Measurements from ENCODE around the gene MYO18A.

- TF ChIP-seq CTCF (IDR thresholded peaks at IDR 0.05) (no peak), POLR2A (IDR thresholded peaks at IDR 0.05; ENCODE audit: low read depth) (no peak), EP300 (IDR thresholded peaks at IDR 0.05) (no peak), POLR2AphosphoS5 (IDR thresholded peaks at IDR 0.05) (no peak)
Observed at GRCh38 chr17:29066606-29067005, 113.6 kb downstream of the MYO18A start.

All from esophagus muscularis mucosa (tissue), 4 donors.